Type B pancreatic cell (in vitro differentiated cells): ENCODE data around the gene RDM1. TPM values are rescaled to one million over a fixed set of nuclear protein-coding genes. Genes with fewer than 3 reads are reported as not detected.

Experiments
- DNase-seq: peaks from one replicate; pipeline ENCODE4 v3.0.0; 2021; ENCODE audit warnings: mixed read lengths; ENCODE audit not compliant: unreplicated experiment; ENCODE audit errors: extremely low spot score
- H3K27ac Mint-ChIP-seq: 2 replicates; pipeline ENCODE4 v1.8.0; 2021; ENCODE audit warnings: mild to moderate bottlenecking, mixed read lengths
- H3K27me3 Mint-ChIP-seq: 2 replicates; pipeline ENCODE4 v1.8.0; 2021; ENCODE audit warnings: mixed read lengths
- H3K36me3 Mint-ChIP-seq: 2 replicates; pipeline ENCODE4 v1.8.0; 2021; ENCODE audit warnings: mixed read lengths
- H3K4me1 Mint-ChIP-seq: one replicate; pipeline ENCODE4 v1.8.0; 2021; ENCODE audit warnings: mixed read lengths; ENCODE audit not compliant: unreplicated experiment
- H3K4me3 Mint-ChIP-seq: 2 replicates; pipeline ENCODE4 v1.8.0; 2021; ENCODE audit warnings: mild to moderate bottlenecking, mixed read lengths
- H3K9me3 Mint-ChIP-seq: 2 replicates; pipeline ENCODE4 v1.8.0; 2021; ENCODE audit warnings: mixed read lengths
- CTCF ChIP-seq: fragments of 200-600 bp; sonication (generic); conservative IDR thresholded peaks from 2 replicates; pipeline ENCODE4 v1.5.0; 2021; ENCODE audit warnings: antibody characterized with exemption, mild to moderate bottlenecking
- total RNA-seq: library from RNA; stranded (reverse); gene quantifications from 2 replicates; pipeline ENCODE4 v1.2.1, GENCODE V29; 2021; ENCODE audit warnings: low replicate concordance

Gene RDM1
- total RNA-seq, 1 donor from 2014 or later = 4.4 TPM

GRCh38 chr17:35963663-35964062 lies 33.1 kb upstream of the RDM1 start:
- Mint-ChIP-seq H3K9me3 (no peaks in the 10 kb centered on the region), H3K4me3 (no peak overlapping the region), H3K27me3 (no peaks in the 10 kb centered on the region), H3K27ac (no peak overlapping the region), H3K36me3 (no peaks in the 10 kb centered on the region), H3K4me1 (no peaks in the 10 kb centered on the region)
- no peak for TF ChIP-seq CTCF
- no peak for DNase-seq

GRCh38 chr17:35953720-35954119 lies 23.1 kb upstream of the RDM1 start:
- peaks cover 8% of the 10 kb centered on the region for H3K27me3 Mint-ChIP-seq
- H3K9me3 Mint-ChIP-seq = no peaks in the 10 kb centered on the region
- no peak for DNase-seq
- H3K4me3 Mint-ChIP-seq = no peak overlapping the region
- no peaks in the 10 kb centered on the region for H3K4me1 Mint-ChIP-seq
- no peak overlapping the region for H3K27ac Mint-ChIP-seq
- no peak for TF ChIP-seq CTCF
- no peaks in the 10 kb centered on the region for H3K36me3 Mint-ChIP-seq

- Mint-ChIP-seq H3K4me3 (no peak overlapping the region), H3K27ac (no peak overlapping the region), H3K36me3 (no peaks in the 10 kb centered on the region), H3K27me3 (peaks cover 4% of the 10 kb centered on the region), H3K9me3 (no peaks in the 10 kb centered on the region), H3K4me1 (no peaks in the 10 kb centered on the region)
- no peak for TF ChIP-seq CTCF
- DNase-seq = no peak
Observed at GRCh38 chr17:35949401-35949800, 18.8 kb upstream of the RDM1 start.

- Mint-ChIP-seq H3K27me3 (no peaks in the 10 kb centered on the region), H3K27ac (no peak overlapping the region), H3K9me3 (no peaks in the 10 kb centered on the region), H3K36me3 (no peaks in the 10 kb centered on the region), H3K4me3 (no peak overlapping the region), H3K4me1 (no peaks in the 10 kb centered on the region)
- TF ChIP-seq CTCF = no peak
- DNase-seq = no peak
Observed at GRCh38 chr17:35948092-35948491, 17.5 kb upstream of the RDM1 start.

- no peak for DNase-seq
- no peaks in the 10 kb centered on the region for H3K9me3 Mint-ChIP-seq
- H3K36me3 Mint-ChIP-seq = no peaks in the 10 kb centered on the region
- TF ChIP-seq CTCF = peak; percentile 82
- H3K27me3 Mint-ChIP-seq = no peaks in the 10 kb centered on the region
- H3K4me1 Mint-ChIP-seq = no peaks in the 10 kb centered on the region
- no peak overlapping the region for H3K4me3 Mint-ChIP-seq
- no peak overlapping the region for H3K27ac Mint-ChIP-seq
Observed at GRCh38 chr17:35947156-35947585, 16.6 kb upstream of the RDM1 start.

GRCh38 chr17:35944151-35944550 lies 13.6 kb upstream of the RDM1 start:
- no peak for DNase-seq
- Mint-ChIP-seq H3K4me3 (no peak overlapping the region), H3K27me3 (no peaks in the 10 kb centered on the region), H3K36me3 (no peaks in the 10 kb centered on the region), H3K27ac (no peak overlapping the region), H3K9me3 (no peaks in the 10 kb centered on the region), H3K4me1 (no peaks in the 10 kb centered on the region)
- TF ChIP-seq CTCF = no peak
